Peyer's patch (tissue), 4 donors: ENCODE data around the gene NR2F2.

ENCODE experiments used
- POLR2A ChIP-seq, 2 donors: fragments of 450-650 bp; IDR thresholded peaks; one replicate each; pipeline ENCODE4 v1.5.1; 2017; ENCODE audit warnings: antibody characterized with exemption in 2 of 2, mild to moderate bottlenecking in 2 of 2, moderate library complexity in 2 of 2
- TF ChIP-seq, protein P1 (sequence below), 6 experiments: fragments of 450-650 bp in 4 of 6; fragments of 200-600 bp in 2 of 6; sonication (generic) in 1 of 6; IDR thresholded peaks; one replicate each; pipeline ENCODE4 v1.5.1; 2017 to 2019; ENCODE audit warnings: antibody characterized with exemption in 6 of 6, mild to moderate bottlenecking in 3 of 6, moderate library complexity in 1 of 6

DNA sequence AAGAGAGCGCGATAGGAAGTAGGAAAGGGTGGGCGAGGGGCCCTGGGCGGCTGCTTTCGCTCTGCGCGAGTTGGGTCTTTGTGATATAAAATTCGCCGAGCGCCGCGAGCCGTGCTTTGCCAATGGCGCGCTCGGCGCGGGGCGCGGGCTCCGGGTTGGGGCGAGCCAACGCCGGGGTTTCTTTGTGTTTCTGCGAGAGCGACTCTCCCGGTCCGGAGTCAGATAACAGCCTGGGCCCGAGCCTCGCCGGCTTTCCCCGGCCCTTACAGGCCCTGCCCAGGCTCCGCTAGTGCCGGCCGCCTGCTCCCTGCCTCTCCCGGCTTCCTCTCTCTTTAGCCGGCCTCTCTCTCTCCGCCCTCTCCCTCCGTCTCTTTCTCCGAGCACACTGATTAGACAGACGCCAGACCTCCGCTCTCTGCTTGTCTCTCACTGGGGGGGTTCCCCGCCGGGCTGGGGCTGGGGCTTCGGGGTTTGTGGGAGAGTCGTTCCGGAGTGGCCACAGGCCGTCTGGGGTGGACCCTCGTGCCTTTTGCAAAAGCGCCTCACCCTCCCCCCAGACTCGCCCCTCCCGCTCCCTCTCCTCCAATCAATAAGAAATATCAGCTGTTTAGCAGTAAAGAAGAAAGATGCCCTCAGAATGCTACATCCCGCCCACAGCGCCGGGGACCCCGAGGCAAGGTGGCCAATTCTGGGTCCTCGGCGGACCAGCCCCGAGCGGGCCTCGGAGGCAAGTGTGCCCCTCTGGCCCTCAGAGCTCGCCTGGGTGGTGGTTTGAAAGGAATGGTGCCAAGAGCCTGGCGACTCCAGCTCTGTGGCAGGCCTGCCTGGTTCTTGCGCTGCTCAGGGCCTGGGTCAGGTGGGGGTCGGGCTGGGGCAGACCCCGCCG lies 2.9 kb downstream of the NR2F2 start:
- TF ChIP-seq, protein P1, sequence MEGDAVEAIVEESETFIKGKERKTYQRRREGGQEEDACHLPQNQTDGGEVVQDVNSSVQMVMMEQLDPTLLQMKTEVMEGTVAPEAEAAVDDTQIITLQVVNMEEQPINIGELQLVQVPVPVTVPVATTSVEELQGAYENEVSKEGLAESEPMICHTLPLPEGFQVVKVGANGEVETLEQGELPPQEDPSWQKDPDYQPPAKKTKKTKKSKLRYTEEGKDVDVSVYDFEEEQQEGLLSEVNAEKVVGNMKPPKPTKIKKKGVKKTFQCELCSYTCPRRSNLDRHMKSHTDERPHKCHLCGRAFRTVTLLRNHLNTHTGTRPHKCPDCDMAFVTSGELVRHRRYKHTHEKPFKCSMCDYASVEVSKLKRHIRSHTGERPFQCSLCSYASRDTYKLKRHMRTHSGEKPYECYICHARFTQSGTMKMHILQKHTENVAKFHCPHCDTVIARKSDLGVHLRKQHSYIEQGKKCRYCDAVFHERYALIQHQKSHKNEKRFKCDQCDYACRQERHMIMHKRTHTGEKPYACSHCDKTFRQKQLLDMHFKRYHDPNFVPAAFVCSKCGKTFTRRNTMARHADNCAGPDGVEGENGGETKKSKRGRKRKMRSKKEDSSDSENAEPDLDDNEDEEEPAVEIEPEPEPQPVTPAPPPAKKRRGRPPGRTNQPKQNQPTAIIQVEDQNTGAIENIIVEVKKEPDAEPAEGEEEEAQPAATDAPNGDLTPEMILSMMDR (IDR thresholded peaks at IDR 0.05): no peak
- TF ChIP-seq POLR2A (IDR thresholded peaks at IDR 0.05): no peak
